ENCODE results near the gene POLR3E.
"Not testable (repeated sequence)": the region's sequence is repeated elsewhere in the genome, so short reads cannot be mapped to it uniquely, and the experiment has no call there.

Gene POLR3E

DNA sequence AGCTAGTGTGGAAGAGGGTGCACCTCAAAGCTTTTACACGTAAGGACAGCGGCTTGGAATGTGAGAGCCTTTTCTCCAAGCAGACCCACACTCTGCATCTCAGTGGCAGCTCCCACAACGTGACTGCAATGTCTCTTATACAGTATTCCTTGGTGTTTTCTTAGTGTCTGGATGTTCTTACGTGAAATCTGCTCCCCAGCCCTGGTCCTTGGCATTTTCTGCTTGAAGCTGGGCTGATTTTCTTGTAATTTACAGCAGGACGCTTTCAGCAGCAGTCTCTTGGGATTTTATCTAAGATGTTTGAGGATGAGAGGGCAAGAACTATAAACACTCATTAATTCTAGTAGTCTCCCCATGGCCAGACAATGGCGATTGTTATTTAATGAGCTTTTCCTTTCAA lies 12.1 kb upstream of the POLR3E start:
- H3K4me3 ChIP-seq (ENCODE audit: low read depth, low read length), result no peak overlapping the region
- DNase-seq (ENCODE audit: low read depth), result no peak

- no peak overlapping the region for H3K4me3 ChIP-seq (ENCODE audit: low read depth, low read length)
- no peak for DNase-seq (ENCODE audit: low read depth)
Measured at GRCh38 chr16:22291020-22291419, 6.2 kb upstream of the POLR3E start.

DNA sequence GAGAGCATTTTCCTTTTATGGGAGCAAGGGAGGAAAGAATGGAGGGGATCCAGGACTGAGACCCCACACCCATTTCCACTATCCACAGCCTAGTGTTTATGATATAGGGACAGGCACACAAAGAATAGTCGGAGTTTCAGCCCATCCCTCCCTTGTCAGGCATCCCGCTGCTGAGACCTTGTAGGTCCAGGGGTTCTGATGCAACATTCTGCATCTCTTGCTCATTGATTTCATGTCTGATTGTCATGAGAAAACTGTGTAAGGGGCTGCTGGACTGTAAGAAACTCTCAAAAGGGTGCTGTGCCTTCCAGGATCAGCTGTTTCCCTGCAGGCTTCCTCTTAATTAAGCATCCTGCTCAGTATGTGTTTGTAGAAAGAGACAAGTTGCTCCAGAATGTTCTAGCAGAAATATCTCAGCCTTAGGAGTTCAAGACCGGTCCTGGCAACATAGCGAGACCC lies 5.3 kb upstream of the POLR3E start:
- no peak for DNase-seq (ENCODE audit: low read depth)

GRCh38 chr16:22292320-22292719 lies 4.9 kb upstream of the POLR3E start:
- no peak for DNase-seq (ENCODE audit: low read depth)
- H3K4me3 ChIP-seq (ENCODE audit: low read depth, low read length), result no peak overlapping the region

More for the DNA sequence above, 5.3 kb upstream of the POLR3E start:
- H3K4me3 ChIP-seq (ENCODE audit: low read depth, low read length), result no peak overlapping the region

DNA sequence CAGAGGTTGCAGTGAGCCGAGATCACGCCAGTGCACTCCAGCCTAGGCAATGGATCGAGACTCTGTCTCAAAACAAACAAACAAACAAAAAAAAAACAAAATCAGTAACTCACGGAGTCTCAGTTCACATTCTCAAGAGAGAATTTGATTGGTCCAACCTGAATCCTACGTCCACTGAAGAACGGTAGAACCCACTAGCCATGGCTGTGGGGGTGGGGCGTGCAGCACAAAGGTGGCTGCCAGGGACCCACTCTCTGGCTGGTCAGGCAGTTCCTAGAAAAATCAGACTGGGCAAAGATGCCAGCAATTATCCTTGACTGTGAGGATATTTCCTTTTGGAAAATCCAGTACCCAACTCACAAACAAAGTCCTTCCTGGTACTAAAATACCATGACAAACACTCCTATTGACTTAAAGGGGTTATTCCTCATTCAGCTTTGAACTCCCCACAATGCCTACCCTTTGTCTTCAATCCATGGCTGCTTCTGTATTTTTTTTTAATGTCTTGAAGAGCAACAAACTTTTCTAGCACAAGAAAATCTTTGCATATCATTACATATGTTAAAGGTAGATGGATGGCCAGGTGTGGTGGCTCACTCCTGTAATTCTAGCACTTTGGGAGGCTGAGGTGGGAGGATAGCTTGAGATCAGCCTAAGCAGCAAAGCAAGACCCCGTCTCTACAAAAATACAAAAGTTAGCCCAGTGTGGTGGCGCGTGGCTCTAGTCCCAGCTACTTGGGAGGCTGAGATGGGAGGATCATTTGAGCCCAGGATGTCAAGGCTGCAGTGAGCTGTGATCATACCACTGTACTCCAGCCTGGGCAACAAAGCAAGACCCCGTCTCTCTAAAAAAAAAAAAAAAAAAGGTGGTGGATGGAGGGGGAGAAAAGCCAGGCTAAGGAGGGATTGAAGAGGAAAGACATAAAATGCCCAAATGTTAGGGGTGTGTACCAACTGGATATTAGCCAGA lies 3.8 kb upstream of the POLR3E start:
- H3K4me3 ChIP-seq (ENCODE audit: low read depth, low read length), result no peak overlapping the region
- DNase-seq (ENCODE audit: low read depth), result no peak

DNA sequence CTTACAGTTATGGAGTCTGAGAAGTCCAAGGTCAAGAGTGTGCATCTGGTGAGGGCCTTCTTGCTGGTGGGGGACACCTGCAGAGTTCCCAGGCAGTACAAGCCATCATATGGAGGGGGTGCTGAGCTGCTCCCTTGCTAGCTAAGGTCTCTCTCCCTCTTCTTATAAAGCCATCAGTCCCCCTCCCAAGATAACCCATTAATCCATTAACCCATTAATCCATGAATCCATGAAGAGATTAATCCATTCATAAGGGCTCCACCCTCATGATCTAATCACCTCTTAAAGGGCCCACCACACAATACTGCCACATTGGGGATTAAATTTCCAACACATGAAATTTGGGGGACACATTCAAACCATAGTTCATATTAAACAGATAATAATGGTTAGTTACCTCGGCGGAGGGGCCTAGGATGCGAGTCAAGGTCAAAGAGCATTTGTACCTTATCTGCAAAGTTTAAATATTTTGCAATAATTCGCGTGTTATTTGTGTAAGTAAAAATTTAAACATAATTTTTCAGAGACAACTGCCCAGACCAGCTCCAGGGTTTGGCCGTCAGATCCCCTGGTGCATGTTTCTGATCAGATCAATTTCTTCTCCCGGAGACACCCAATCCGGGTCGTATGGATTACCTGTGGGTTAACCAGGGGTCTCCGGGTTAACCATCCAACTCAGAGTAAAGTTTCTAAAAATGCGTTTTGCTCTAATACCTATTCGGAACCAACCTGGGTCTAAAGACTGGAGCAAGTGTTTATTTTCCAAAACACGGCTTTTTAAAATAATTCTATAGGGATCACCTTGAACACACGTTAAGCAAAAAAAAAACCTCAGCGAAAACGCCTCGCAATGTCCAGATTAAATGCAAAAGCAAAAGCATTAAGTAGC lies 740 bp upstream of the POLR3E start:
- peak overlapping the region; percentile 79 for H3K4me3 ChIP-seq (ENCODE audit: low read depth, low read length)
- DNase-seq (ENCODE audit: low read depth), result no peak

DNA sequence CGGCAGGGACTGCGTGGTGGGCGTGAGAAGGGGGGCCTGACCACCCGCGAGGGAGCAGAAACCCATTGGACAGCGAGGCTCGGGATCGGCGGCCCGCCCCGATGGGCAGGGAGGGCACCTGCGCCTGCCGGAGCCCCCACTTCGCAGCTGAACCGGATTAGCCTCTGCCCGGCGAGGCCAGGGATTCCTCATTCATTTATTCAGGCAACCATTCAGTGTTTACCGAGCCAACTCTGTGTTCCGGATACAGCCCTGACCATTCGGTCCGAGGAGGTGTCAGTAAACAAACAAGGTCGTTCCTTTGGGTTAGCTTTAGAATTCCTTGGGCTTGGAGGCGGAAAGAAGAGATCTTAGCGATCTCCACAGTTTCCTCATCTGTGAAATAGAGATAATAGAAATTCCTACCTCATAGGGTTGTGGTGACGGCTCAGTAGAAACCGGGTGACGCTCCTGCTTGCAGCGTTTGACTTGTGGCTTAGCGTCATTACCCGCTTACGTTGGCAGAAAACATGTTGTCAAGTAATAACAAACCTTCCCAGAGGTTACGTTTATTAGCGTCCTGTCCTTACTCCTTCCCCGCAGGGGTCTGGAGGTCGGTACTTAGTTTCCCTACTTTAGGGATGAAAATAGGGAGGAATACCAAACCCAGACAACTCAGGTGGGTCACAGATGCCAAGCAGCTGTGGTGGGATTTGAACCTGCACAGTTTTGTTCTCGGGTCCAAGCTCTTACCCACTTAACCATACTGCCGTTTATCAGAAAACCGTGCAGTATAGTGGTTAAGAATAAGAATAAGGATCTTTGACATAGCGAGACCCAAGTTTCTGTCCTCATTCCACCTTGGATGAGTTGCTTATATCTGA lies 893 bp downstream of the POLR3E start:
- H3K4me3 ChIP-seq (ENCODE audit: low read depth, low read length), result peak overlapping the region; percentile 79
- peak; percentile 95 for DNase-seq (ENCODE audit: low read depth)

DNA sequence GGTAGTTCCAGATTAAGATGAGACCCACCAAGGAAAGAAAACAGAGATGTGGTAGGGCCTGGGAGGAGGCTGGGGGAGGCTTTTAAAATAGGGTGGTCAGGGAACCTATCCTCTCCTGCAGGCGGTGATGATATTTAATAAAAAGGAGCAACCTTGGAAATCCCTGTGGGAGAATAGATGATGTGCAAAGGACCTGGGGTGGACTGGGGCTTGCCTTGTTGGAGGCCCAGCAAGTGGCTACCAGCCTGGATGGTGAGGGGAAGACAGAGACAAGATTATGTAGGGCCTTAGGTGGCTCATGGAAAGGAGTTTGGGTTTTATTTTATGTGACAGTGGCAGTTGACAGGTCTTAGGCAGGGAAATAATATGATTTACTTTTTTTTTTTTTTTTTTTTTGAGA lies 1.8 kb downstream of the POLR3E start:
- H3K4me3 ChIP-seq (ENCODE audit: low read depth, low read length), result no peak overlapping the region
- no peak for DNase-seq (ENCODE audit: low read depth)

GRCh38 chr16:22300427-22301071 lies 3.3 kb downstream of the POLR3E start:
- no peak overlapping the region for H3K4me3 ChIP-seq (ENCODE audit: low read depth, low read length)
- DNase-seq (ENCODE audit: low read depth), result no peak

DNA sequence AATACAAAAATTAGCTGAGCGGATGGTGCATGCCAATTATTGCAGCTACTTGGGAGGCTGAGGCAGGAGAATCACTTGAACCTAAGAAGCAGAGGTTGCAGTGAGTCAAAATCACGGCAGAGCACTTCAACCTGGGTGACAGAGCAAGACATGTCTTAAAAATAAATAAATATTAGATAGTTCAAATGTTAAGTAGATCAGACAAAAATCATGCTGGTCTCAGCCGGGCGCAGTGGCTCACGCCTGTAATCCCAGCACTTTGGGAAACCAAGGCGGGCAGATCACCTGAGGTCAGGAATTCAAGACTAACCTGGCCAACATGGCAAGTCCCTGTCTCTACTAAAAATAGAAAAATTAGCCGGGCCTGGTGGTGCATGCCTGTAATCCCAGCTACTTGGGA lies 4.2 kb downstream of the POLR3E start:
- DNase-seq (ENCODE audit: low read depth); H3K4me3 ChIP-seq (ENCODE audit: low read depth, low read length): not testable (repeated sequence)

DNA sequence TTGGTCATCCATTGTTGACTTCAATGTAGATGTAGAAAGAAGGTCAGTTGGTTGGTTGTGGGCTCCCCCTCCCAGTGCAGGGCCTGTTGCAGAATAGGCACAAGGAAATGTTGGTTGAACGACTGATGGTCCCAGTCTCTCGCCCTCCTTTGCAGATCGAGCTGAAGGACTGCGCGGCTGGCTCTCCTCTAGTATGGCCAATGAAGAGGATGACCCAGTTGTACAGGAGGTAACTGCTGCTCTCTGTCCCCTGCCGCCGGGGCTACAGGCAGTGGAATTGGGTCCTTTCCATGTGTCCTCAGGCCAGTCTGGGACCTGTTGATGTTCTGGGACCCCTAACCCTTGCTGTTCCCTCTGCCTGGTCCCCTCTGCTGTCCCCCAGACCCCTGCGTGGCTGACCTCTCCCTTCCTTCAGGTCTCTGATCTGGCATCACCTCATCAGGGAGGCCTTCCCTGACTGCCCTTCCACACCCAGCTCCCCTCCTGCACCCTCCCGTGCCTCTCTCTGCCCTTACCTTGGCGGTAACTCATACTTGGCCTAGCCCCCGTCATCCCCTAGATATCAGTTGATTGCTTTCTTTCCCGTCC lies 5.7 kb downstream of the POLR3E start:
- no peak overlapping the region for H3K4me3 ChIP-seq (ENCODE audit: low read depth, low read length)
- no peak for DNase-seq (ENCODE audit: low read depth)

- no peak for DNase-seq (ENCODE audit: low read depth)
- no peak overlapping the region for H3K4me3 ChIP-seq (ENCODE audit: low read depth, low read length)
Measured at GRCh38 chr16:22304411-22304810, 7.2 kb downstream of the POLR3E start.

DNA sequence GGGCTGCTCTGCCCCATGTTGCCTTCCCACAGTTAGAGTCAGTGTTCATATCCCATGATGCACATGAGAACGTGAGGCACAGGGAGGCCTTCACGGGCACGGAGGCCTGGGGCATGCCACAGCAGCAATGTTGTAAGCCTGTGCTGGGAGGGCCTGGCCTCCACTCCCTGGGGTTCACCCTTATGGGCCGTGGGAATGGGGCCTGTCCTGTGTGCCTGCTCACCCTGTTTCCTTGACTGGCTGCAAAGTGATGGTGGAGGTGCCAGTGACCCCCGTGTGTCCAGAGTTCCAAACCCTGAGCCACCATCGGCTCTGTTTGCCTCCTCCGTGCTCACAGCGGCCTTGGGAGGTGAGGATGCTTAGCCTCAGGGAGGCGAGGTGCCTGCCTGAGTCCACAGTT lies 9.6 kb downstream of the POLR3E start:
- no peak for DNase-seq (ENCODE audit: low read depth)

GRCh38 chr16:22307838-22308237 lies 10.6 kb downstream of the POLR3E start:
- H3K4me3 ChIP-seq (ENCODE audit: low read depth, low read length), result no peak overlapping the region
- DNase-seq (ENCODE audit: low read depth), result no peak

More for the DNA sequence above, 9.6 kb downstream of the POLR3E start:
- no peak overlapping the region for H3K4me3 ChIP-seq (ENCODE audit: low read depth, low read length)

DNA sequence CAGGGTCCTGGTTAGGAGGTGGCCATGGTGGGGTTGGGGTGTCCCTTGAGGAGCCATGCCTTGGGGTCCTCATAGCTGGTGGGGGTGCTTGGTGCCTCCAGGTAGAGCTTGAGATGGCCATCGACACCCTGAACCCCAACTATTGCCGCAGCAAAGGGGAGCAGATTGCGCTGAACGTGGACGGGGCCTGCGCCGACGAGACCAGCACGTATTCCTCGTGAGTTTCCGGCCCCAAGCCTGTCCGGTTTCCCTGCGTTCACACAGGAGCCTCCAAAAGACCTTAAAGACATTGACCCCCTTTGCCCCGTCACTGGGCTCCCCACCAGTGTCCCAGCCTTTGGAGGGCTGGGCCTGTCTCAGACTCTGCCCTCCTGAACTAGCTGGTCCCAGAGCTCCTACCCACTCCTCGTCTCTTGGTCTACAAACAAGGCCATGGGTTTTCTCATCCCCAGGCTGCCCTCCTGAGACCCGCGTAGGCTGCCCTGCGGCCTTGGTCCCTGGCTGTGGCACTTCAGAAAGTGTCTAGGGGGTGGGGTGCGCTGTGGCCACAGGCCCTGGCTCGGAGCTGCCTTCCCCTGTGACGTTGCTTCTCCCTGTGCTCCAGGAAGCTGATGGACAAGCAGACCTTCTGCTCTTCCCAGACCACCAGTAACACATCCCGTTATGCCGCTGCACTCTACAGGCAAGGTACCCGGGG lies 11.8 kb downstream of the POLR3E start:
- DNase-seq (ENCODE audit: low read depth), result no peak
- H3K4me3 ChIP-seq (ENCODE audit: low read depth, low read length), result no peak overlapping the region

- no peak for DNase-seq (ENCODE audit: low read depth)
- H3K4me3 ChIP-seq (ENCODE audit: low read depth, low read length), result no peak overlapping the region
Measured at GRCh38 chr16:22311520-22311919, 14.3 kb downstream of the POLR3E start.

GRCh38 chr16:22312897-22313781 lies 15.9 kb downstream of the POLR3E start:
- no peak for DNase-seq (ENCODE audit: low read depth)
- no peak overlapping the region for H3K4me3 ChIP-seq (ENCODE audit: low read depth, low read length)

All from skeletal muscle cell (primary cell).